ENCODE data around the gene ILF3. TPM values are rescaled to one million over a fixed set of nuclear protein-coding genes. Genes with fewer than 3 reads are reported as not detected.
A peak's percentile ranks its signal among the peaks of the same experiment; 100 is the strongest.

Gene ILF3
- total RNA-seq, 2 donors from 2014 or later: 114 to 196 TPM

GRCh38 chr19:10729411-10729810, 75.3 kb downstream of the ILF3 start:
- no peaks in the 10 kb centered on the region for H3K27me3 ChIP-seq (replicated peaks; ENCODE audit: insufficient read depth)
- no peaks in the 10 kb centered on the region for H3K36me3 ChIP-seq
- DNase-seq (ENCODE audit: low spot score): no peak
- H3K4me1 ChIP-seq (ENCODE audit: control insufficient read depth in 1 of 2, low read depth in 2 of 2): peaks cover 21 to 49% of the 10 kb centered on the region in 2 donors
- no peak overlapping the region for H3K4me3 ChIP-seq
- TF ChIP-seq CTCF (IDR thresholded peaks at IDR 0.05): no peak
- no peak for ATAC-seq (ENCODE audit: insufficient number of reproducible peaks, low FRiP score, low read depth)
- H3K27ac ChIP-seq: no peak overlapping the region
- H3K9me3 ChIP-seq: no peaks in the 10 kb centered on the region

DNA sequence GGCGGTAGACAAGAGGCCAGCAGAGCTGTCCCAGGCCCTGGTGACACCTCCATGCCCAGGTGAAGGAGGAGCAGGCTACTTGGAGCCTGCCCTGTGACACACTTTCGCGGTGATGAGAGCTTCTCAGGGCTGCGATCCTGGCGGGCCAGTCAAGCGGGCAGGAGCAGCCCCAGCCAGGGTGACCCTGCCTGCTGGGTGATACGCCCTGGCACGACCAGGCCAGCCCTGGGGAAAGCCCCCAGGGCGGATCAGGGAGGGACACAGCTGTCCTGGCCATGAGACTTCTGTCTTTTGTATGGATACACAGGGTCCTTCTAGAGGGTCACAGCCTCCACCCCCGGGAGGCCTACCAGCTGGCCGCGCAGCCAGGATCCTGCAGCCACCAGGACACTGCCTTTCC, 76.8 kb downstream of the ILF3 start:
- no peak for ATAC-seq (ENCODE audit: insufficient number of reproducible peaks, low FRiP score, low read depth)
- H3K27me3 ChIP-seq (replicated peaks; ENCODE audit: insufficient read depth): no peaks in the 10 kb centered on the region
- no peak for TF ChIP-seq CTCF (IDR thresholded peaks at IDR 0.05)
- H3K4me3 ChIP-seq: no peak overlapping the region
- H3K9me3 ChIP-seq: no peaks in the 10 kb centered on the region
- no peaks in the 10 kb centered on the region for H3K36me3 ChIP-seq
- H3K27ac ChIP-seq: peak overlapping the region in 1 of 2 donors; percentile 41
- H3K4me1 ChIP-seq (ENCODE audit: control insufficient read depth in 1 of 2, low read depth in 2 of 2): peaks cover 17 to 40% of the 10 kb centered on the region in 2 donors
- no peak for DNase-seq (ENCODE audit: low spot score)

DNA sequence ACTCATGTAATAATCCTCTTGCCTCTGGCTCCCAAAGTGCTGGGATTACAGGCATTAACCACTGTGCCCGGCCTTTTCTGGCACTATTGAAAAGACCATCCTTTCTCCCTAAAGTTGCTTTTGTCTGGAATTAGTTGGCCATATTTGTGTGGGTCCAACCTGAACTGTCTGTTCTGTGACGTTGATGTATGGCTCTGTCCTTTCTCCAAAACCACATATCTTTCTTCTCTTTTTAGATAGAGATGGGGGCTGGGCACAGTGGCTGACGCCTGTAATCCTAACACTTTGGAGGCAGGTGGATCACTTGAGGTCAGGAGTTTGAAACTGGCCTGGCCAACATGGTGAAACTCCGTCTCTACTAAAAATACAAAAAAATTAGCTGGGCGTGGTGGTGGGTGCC, 81.6 kb downstream of the ILF3 start:
- no peak overlapping the region for H3K4me3 ChIP-seq
- DNase-seq (ENCODE audit: low spot score) (no peak), ATAC-seq (ENCODE audit: insufficient number of reproducible peaks, low FRiP score, low read depth) (no peak)
- no peak for TF ChIP-seq CTCF (IDR thresholded peaks at IDR 0.05)
- no peaks in the 10 kb centered on the region for H3K9me3 ChIP-seq
- H3K4me1 ChIP-seq (ENCODE audit: control insufficient read depth in 1 of 2, low read depth in 2 of 2): peaks cover 28 to 36% of the 10 kb centered on the region in 2 donors
- no peaks in the 10 kb centered on the region for H3K27me3 ChIP-seq (replicated peaks; ENCODE audit: insufficient read depth)
- H3K27ac ChIP-seq: no peak overlapping the region
- no peaks in the 10 kb centered on the region for H3K36me3 ChIP-seq

DNA sequence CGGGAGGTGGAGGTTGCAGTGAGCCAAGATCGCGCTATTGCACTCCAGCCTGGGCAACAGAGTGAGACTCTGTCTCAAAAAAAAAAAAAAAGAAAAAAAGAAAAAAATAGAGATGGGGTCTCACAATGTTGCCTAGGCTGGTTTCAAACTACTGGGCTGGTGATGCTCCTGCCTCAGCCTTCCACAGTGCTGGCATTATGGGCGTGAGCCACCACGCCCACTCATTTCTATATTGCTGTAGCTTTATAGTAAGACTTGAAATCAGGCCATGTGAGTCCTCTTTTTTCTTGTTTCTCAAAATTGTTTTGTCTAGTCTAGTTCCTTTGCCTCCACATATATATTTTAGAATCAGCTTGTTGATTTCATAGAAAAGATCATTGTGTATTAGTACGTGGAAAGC, 82.0 kb downstream of the ILF3 start:
- no peaks in the 10 kb centered on the region for H3K36me3 ChIP-seq
- H3K27me3 ChIP-seq (replicated peaks; ENCODE audit: insufficient read depth): no peaks in the 10 kb centered on the region
- DNase-seq (ENCODE audit: low spot score): no peak
- no peaks in the 10 kb centered on the region for H3K9me3 ChIP-seq
- no peak for ATAC-seq (ENCODE audit: insufficient number of reproducible peaks, low FRiP score, low read depth)
- H3K4me1 ChIP-seq (ENCODE audit: control insufficient read depth in 1 of 2, low read depth in 2 of 2): peaks cover 28 to 36% of the 10 kb centered on the region in 2 donors
- no peak overlapping the region for H3K4me3 ChIP-seq
- TF ChIP-seq CTCF (IDR thresholded peaks at IDR 0.05): no peak
- no peak overlapping the region for H3K27ac ChIP-seq

DNA sequence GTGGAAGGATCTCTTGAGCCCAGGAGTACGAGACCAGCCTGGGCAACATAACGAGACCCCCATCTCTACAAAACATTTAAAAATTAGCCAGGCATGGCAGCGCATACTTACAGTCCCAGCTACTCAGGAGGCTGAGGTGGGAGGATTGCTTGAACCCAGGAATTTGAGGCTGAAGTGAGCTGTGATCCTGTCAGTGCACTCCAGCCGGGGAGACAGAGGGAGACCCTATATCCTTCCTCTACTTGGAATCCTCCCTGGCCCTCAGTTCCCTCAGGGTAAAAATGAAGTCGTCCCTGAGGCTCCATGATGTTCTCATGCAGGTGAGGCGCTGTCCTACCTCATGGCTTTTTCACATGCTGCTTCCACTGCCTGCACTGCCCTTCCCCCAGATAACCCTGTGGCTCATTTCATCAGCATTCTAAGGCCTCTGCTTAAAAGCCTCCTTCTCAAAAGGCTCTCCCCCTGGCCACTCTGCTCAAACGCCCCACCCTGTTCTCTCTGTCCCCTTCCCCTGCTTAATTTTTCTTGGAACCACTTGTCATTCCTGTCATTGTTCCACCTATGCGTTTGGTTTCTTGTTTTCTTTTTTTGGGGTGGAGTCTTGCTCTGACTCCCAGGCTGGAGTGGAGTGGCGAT, 82.9 kb downstream of the ILF3 start:
- peak overlapping the region; percentile 12 for H3K4me3 ChIP-seq
- no peaks in the 10 kb centered on the region for H3K36me3 ChIP-seq
- ATAC-seq (ENCODE audit: insufficient number of reproducible peaks, low FRiP score, low read depth) (no peak), DNase-seq (ENCODE audit: low spot score) (no peak)
- no peaks in the 10 kb centered on the region for H3K27me3 ChIP-seq (replicated peaks; ENCODE audit: insufficient read depth)
- no peaks in the 10 kb centered on the region for H3K9me3 ChIP-seq
- no peak for TF ChIP-seq CTCF (IDR thresholded peaks at IDR 0.05)
- H3K27ac ChIP-seq: peak overlapping the region in 1 of 2 donors; percentile 28
- H3K4me1 ChIP-seq (ENCODE audit: control insufficient read depth in 1 of 2, low read depth in 2 of 2): peaks cover 26 to 35% of the 10 kb centered on the region in 2 donors

All from thoracic aorta (tissue), 2 donors.